K562 (cell line): ENCODE results near the gene FTSJ3. TPM values are rescaled to one million over a fixed set of nuclear protein-coding genes. Genes with fewer than 3 reads are reported as not detected.

ENCODE experiments used
- ATAC-seq: fragments of 200-7000 bp; cut with Tn5 transposase; 3 replicates; pipeline ENCODE4 v1.9.1; 2020; ENCODE audit warnings: moderate library complexity
- BruUV-seq: library from RNA; stranded (reverse); fragments of 400-500 nt; replicated peaks from 2 replicates; lab custom pipeline; 2021; lab: Mats Ljungman, UMichigan
- CTCF ChIA-PET: fragments of 300-600 bp; formaldehyde crosslinking; extraction: SDS; loops from one replicate; lab custom pipeline; 2021; ENCODE audit warnings: low intra/inter-chr PET ratio; lab: Yijun Ruan, JAX
- POLR2A ChIA-PET: fragments of 300-600, 350-650 bp; sonication (Branson Sonifier 250); formaldehyde crosslinking; extraction: SDS; loops from one replicate; lab custom pipeline; 2021; ENCODE audit warnings: antibody characterized with exemption, inconsistent platforms; lab: Yijun Ruan, JAX
- DNase-seq, 4 experiments: peaks; one replicate each; pipeline versions ENCODE4 v3.0.0 to v3.0.0-alpha.2; 2011 to 2018; ENCODE audit warnings: low spot score in 3 of 4, mixed read lengths in 3 of 4; ENCODE audit errors: extremely low read depth in 1 of 4
- FAIRE-seq: peaks from 2 replicates; lab custom pipeline; 2011; peaks lifted over from hg19 to GRCh38; lab: Jason Lieb, UNC
- H2AFZ ChIP-seq: 2 replicates; pipeline ENCODE4 v1.6.0; 2011; ENCODE audit warnings: low read depth, low read length, control low read depth, inconsistent platforms
- H3K27ac ChIP-seq: fragments of 200-600 bp; 3 replicates; pipeline ENCODE4 v1.8.0; 2011; ENCODE audit warnings: low read depth, mild to moderate bottlenecking, control low read depth, inconsistent platforms, low read length, moderate library complexity, mixed read lengths; ENCODE audit errors: extremely low read depth
- H3K27me3 ChIP-seq, 2 experiments: fragments of 300-600 bp in 1 of 2; 2 replicates in 1 of 2; 3 replicates in 1 of 2; pipeline versions ENCODE4 v1.6.0 to v1.8.0; 2011; ENCODE audit warnings: inconsistent platforms in 2 of 2, low read length in 2 of 2, mild to moderate bottlenecking in 1 of 2, mixed read lengths in 1 of 2, moderate library complexity in 1 of 2; ENCODE audit not compliant: control insufficient read depth in 2 of 2, insufficient read depth in 2 of 2
- H3K36me3 ChIP-seq: fragments of 300-600 bp; 3 replicates; pipeline ENCODE4 v1.8.0; 2011; ENCODE audit warnings: mild to moderate bottlenecking, low read length, inconsistent platforms; ENCODE audit not compliant: control insufficient read depth, insufficient read depth
- H3K4me1 ChIP-seq, 2 experiments: fragments of 200-600 bp in 1 of 2; replicated peaks in 1 of 2; 2 replicates in 1 of 2; 3 replicates in 1 of 2; pipeline versions ENCODE4 v1.5.1 to v1.8.0; 2011; ENCODE audit warnings: inconsistent platforms in 2 of 2, low read length in 2 of 2, mild to moderate bottlenecking in 1 of 2, mixed read lengths in 1 of 2, moderate library complexity in 1 of 2; ENCODE audit not compliant: control insufficient read depth in 2 of 2, insufficient read depth in 2 of 2
- H3K4me2 ChIP-seq: 2 replicates; pipeline ENCODE4 v1.6.1; 2011; ENCODE audit warnings: low read length, control low read depth, inconsistent platforms, mixed read lengths; ENCODE audit not compliant: insufficient read depth
- H3K4me3 ChIP-seq: fragments of 200-600 bp; sonication (generic), shearing (Covaris generic); 2 replicates; pipeline ENCODE4 v1.5.1; 2016; ENCODE audit warnings: control low read depth, inconsistent platforms
- H3K79me2 ChIP-seq: fragments of 200-600 bp; 3 replicates; pipeline ENCODE4 v1.8.0; 2011; ENCODE audit warnings: low read length, inconsistent platforms; ENCODE audit not compliant: control insufficient read depth, insufficient read depth
- H3K9ac ChIP-seq, 2 experiments: 2 replicates each; pipeline versions ENCODE4 v1.6.0 to v1.6.1; 2011; ENCODE audit warnings: low read depth in 2 of 2, low read length in 2 of 2, control low read depth in 1 of 2, inconsistent platforms in 1 of 2, mild to moderate bottlenecking in 1 of 2, mixed read lengths in 1 of 2; ENCODE audit not compliant: insufficient read depth in 1 of 2
- H3K9me1 ChIP-seq: one replicate; pipeline ENCODE4 v1.6.0; 2011; ENCODE audit warnings: inconsistent platforms, mild to moderate bottlenecking, low read length, moderate library complexity; ENCODE audit not compliant: control insufficient read depth, insufficient read depth
- H3K9me3 ChIP-seq: replicated peaks from 2 replicates; pipeline ENCODE4 v1.5.1; 2011; ENCODE audit warnings: low read depth, low read length, inconsistent platforms; ENCODE audit not compliant: control insufficient read depth, insufficient read depth
- H4K20me1 ChIP-seq: replicated peaks from 2 replicates; pipeline ENCODE4 v1.6.1; 2011; ENCODE audit warnings: low read length, inconsistent platforms, mixed read lengths; ENCODE audit not compliant: control insufficient read depth, insufficient read depth
- ARNT ChIP-seq, 2 experiments: fragments of 450-650 bp; IDR thresholded peaks; 2 replicates each; pipeline ENCODE4 v1.6.1; 2016; ENCODE audit warnings: mild to moderate bottlenecking in 1 of 2
- BRD4 ChIP-seq: fragments of 200-600 bp; sonication (generic); IDR thresholded peaks from 2 replicates; pipeline ENCODE4 v1.6.1; 2017; ENCODE audit warnings: inconsistent platforms
- CLOCK ChIP-seq: fragments of 250-450 bp; sonication (Bioruptor Pico); IDR thresholded peaks from 2 replicates; pipeline ENCODE4 v1.4.0; 2020; ENCODE audit warnings: mild to moderate bottlenecking, moderate library complexity, borderline replicate concordance
- NCOR1 ChIP-seq: fragments of 450-650 bp; IDR thresholded peaks from 2 replicates; pipeline ENCODE4 v1.6.1; 2016; ENCODE audit warnings: mild to moderate bottlenecking, moderate library complexity
- NUFIP1 ChIP-seq: fragments of 450-650 bp; IDR thresholded peaks from 2 replicates; pipeline ENCODE4 v1.6.1; 2018; ENCODE audit not compliant: partially characterized antibody
- SAFB2 ChIP-seq: fragments of 200-400 bp; formaldehyde crosslinking; IDR thresholded peaks from 2 replicates; pipeline ENCODE4 v1.6.1; 2018; ENCODE audit warnings: borderline replicate concordance, low read length, low read depth, moderate library complexity; ENCODE audit not compliant: severe bottlenecking
- SFPQ ChIP-seq: fragments of 200-400 bp; formaldehyde crosslinking; IDR thresholded peaks from 2 replicates; pipeline ENCODE4 v1.6.1; 2017; ENCODE audit warnings: mild to moderate bottlenecking, low read depth, low read length, moderate library complexity
- ZC3H11A ChIP-seq: IDR thresholded peaks from 2 replicates; pipeline ENCODE4 v1.6.1; 2012; ENCODE audit warnings: low read depth, low read length, improper control_type of control experiment
- ZKSCAN3 ChIP-seq: fragments of 250-450 bp; sonication (Bioruptor Pico); IDR thresholded peaks from 2 replicates; pipeline ENCODE4 v1.4.0; 2020
- ZNF212 ChIP-seq: fragments of 450-650 bp; formaldehyde crosslinking; IDR thresholded peaks from 2 replicates; pipeline ENCODE4 v1.4.0; 2020; ENCODE audit warnings: mild to moderate bottlenecking
- ZNF444 ChIP-seq: fragments of 250-450 bp; sonication (Bioruptor Pico); IDR thresholded peaks from 2 replicates; pipeline ENCODE4 v1.4.0; 2020; ENCODE audit warnings: mild to moderate bottlenecking, moderate library complexity
- ZNF586 ChIP-seq: fragments of 450-650 bp; formaldehyde crosslinking; conservative IDR thresholded peaks from 2 replicates; pipeline ENCODE4 v1.4.0; 2020; ENCODE audit warnings: mild to moderate bottlenecking, moderate library complexity
- WGBS: fragments of 100-300 bp; shearing (Covaris generic); methylation state at CpG from one replicate; pipeline ENCODE4 v1.1.6; 2016; ENCODE audit warnings: low coverage, mixed read lengths; ENCODE audit not compliant: insufficient coverage; ENCODE audit errors: missing lambda C conversion rate; 5-methylcytosine and 5-hydroxymethylcytosine counted together
- in situ Hi-C: fragments of 300-500 bp; cut with MboI; formaldehyde crosslinking; loops from 4 replicates; pipeline ENCODE4 v1.15.0; 2018; ENCODE audit warnings: inconsistent platforms, mixed read lengths
- intact Hi-C: fragments of 100-400 bp; cut with micrococcal nuclease; formaldehyde crosslinking; loops from 2 replicates; pipeline ENCODE4 v1.14.2; 2022
- polyA plus RNA-seq, 8 experiments: library from polyadenylated mRNA; depleted of rRNA in 4 of 8; stranded (reverse) in 5 of 8; unstranded in 3 of 8; fragments of >200 nt; fragmentation: Nextera tagmentation in 2 of 8; fragmentation: Illumina TruSeq in 1 of 8; extraction: Ambion mirVana in 2 of 8; extraction: Trizol in 1 of 8; gene quantifications; 2 replicates each; pipeline versions ENCODE4 v1.2.1 to v1.2.3, GENCODE V29; 2011 to 2014; ENCODE audit warnings: inconsistent platforms in 1 of 8, missing spikeins in 1 of 8
- total RNA-seq, 7 experiments: library from RNA; depleted of rRNA in 6 of 7; stranded (reverse); fragments of >200 nt in 6 of 7; fragmentation: Illumina TruSeq in 2 of 7; extraction: Trizol in 2 of 7; gene quantifications; 2 replicates each; pipeline versions ENCODE4 v1.2.1 to v1.2.3, GENCODE V29; 2011 to 2021; ENCODE audit warnings: low replicate concordance in 1 of 7

Gene FTSJ3
- total and polyA plus RNA-seq, 9 of the 15 experiments (the other 6 are each of a cell fraction or from before 2014, with no cell fraction given) = 18.0 to 65.6 (median 52.4) TPM

DNA sequence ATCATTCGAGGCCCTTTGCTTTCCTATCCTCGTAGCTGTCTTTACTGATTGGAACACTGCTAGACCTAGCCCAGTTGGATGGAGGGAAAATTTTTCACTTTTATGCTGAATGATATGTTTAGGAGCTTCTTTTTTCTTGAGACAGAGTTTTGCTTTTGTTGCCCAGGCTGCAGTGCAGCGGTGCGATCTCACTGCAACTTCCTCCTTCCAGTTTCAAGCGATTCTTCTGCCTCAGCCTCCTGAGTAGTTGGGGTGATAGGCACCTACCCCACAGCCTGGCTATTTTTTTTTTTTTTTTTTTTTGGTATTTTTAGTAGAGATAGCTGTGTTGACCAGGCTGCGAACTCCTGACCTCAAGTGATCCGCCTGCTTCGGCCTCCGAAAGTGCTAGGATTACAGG is 17.5 kb downstream of the FTSJ3 start:
- no peaks in the 10 kb centered on the region for H3K27me3 ChIP-seq
- H3K9me1 ChIP-seq = no peaks in the 10 kb centered on the region
- intact Hi-C loops = no loop called here
- H3K27ac ChIP-seq = no peak overlapping the region
- in situ Hi-C loops = no loop called here
- 78% methylated on average over 9 of the region's 9 CpGs for WGBS
- no peaks in the 10 kb centered on the region for H4K20me1 ChIP-seq
- BruUV-seq = no TSS peak
- DNase-seq (no peak), FAIRE-seq (peak; percentile 59), ATAC-seq (no peak)
- ChIA-PET POLR2A (interaction anchor here (1.3 to 2.4 kb wide), 5 partner anchors 11 to 37 kb away, joined by 5 to 10 read pairs (median 7); partner anchors contain the start of genes CCDC47 and DDX42), CTCF (no interaction called here)
- no peak overlapping the region for H3K4me2 ChIP-seq
- TF ChIP-seq ZKSCAN3 (CRISPR knock-in tag) (no peak), ZC3H11A (no peak), ARNT (IDR thresholded peaks at IDR 0.05) (no peak), CLOCK (CRISPR knock-in tag) (no peak), SAFB2 (no peak), NCOR1 (no peak), ZNF444 (no peak), BRD4 (no peak), ZNF586 (CRISPR knock-in tag) (no peak), NUFIP1 (no peak), SFPQ (no peak), ZNF212 (CRISPR knock-in tag) (no peak)
- H3K9me3 ChIP-seq = no peaks in the 10 kb centered on the region
- H3K79me2 ChIP-seq = no peaks in the 10 kb centered on the region
- H3K4me1 ChIP-seq = no peaks in the 10 kb centered on the region
- no peak overlapping the region for H3K9ac ChIP-seq
- no peak overlapping the region for H2AFZ ChIP-seq
- H3K36me3 ChIP-seq = peaks cover 98% of the 10 kb centered on the region
- H3K4me3 ChIP-seq = no peak overlapping the region
